Osteoblast (primary cell): ENCODE data around the gene SUPV3L1. TPM values are rescaled to one million over a fixed set of nuclear protein-coding genes. Genes with fewer than 3 reads are reported as not detected.

Source experiments
- DNase-seq: peaks from one replicate; pipeline ENCODE4 v3.0.0; 2011; ENCODE audit warnings: low spot score, mixed read lengths; ENCODE audit not compliant: insufficient read length; ENCODE audit errors: missing footprints
- H2AFZ ChIP-seq: 2 replicates; pipeline ENCODE4 v1.6.0; 2011; ENCODE audit warnings: mild to moderate bottlenecking, low read length
- H3K27ac ChIP-seq: 2 replicates; pipeline ENCODE4 v1.5.1; 2011; ENCODE audit warnings: mild to moderate bottlenecking, low read depth, low read length, moderate library complexity
- H3K27me3 ChIP-seq: 2 replicates; pipeline ENCODE4 v1.6.0; 2012; ENCODE audit warnings: mild to moderate bottlenecking, control low read depth, inconsistent platforms, low read length, moderate library complexity; ENCODE audit not compliant: insufficient read depth
- H3K36me3 ChIP-seq: 2 replicates; pipeline ENCODE4 v1.5.1; 2011; ENCODE audit warnings: mild to moderate bottlenecking, low read length, control low read depth, moderate library complexity; ENCODE audit not compliant: insufficient read depth
- H3K4me1 ChIP-seq: 2 replicates; pipeline ENCODE4 v1.5.1; 2011; ENCODE audit warnings: mild to moderate bottlenecking, low read length, control low read depth, moderate library complexity; ENCODE audit not compliant: insufficient read depth
- H3K4me2 ChIP-seq: 2 replicates; pipeline ENCODE4 v1.6.0; 2011; ENCODE audit warnings: mild to moderate bottlenecking, low read length; ENCODE audit not compliant: insufficient read depth
- H3K4me3 ChIP-seq: fragments of 200-600 bp; sonication (generic); 3 replicates; pipeline ENCODE4 v1.5.1; 2012; ENCODE audit warnings: mild to moderate bottlenecking, low read length, inconsistent platforms; ENCODE audit not compliant: insufficient read depth
- H3K79me2 ChIP-seq: 2 replicates; pipeline ENCODE4 v1.6.0; 2012; ENCODE audit warnings: mild to moderate bottlenecking, low read length, control low read depth, inconsistent platforms; ENCODE audit not compliant: insufficient read depth
- H3K9me3 ChIP-seq: 2 replicates; pipeline ENCODE4 v1.5.1; 2011; ENCODE audit warnings: low read depth, low read length, control low read depth
- H4K20me1 ChIP-seq: 2 replicates; pipeline ENCODE4 v1.6.0; 2012; ENCODE audit warnings: mild to moderate bottlenecking, low read length, control low read depth; ENCODE audit not compliant: insufficient read depth
- CTCF ChIP-seq: IDR thresholded peaks from 2 replicates; pipeline ENCODE4 v1.5.1; 2011; ENCODE audit warnings: mild to moderate bottlenecking, low read depth, low read length, moderate library complexity; ENCODE audit errors: extremely low read depth
- total RNA-seq: library from RNA; depleted of rRNA; stranded (reverse); fragments of >200 nt; gene quantifications from 2 replicates; pipeline ENCODE4 v1.2.3, GENCODE V29; 2012

The SUPV3L1 gene
- total RNA-seq, 1 donor: 34.7 TPM

- Histone ChIP-seq H3K9me3 (no peaks in the 10 kb centered on the region), H3K79me2 (no peaks in the 10 kb centered on the region), H2AFZ (no peak overlapping the region), H3K4me1 (peaks cover 12% of the 10 kb centered on the region), H4K20me1 (no peaks in the 10 kb centered on the region), H3K4me3 (no peak overlapping the region), H3K36me3 (no peaks in the 10 kb centered on the region), H3K4me2 (no peak overlapping the region), H3K27ac (no peak overlapping the region), H3K27me3 (no peaks in the 10 kb centered on the region)
- TF ChIP-seq CTCF: no peak
- no peak for DNase-seq
Measured at GRCh38 chr10:69223028-69223342, 43.0 kb downstream of the SUPV3L1 start.

DNA sequence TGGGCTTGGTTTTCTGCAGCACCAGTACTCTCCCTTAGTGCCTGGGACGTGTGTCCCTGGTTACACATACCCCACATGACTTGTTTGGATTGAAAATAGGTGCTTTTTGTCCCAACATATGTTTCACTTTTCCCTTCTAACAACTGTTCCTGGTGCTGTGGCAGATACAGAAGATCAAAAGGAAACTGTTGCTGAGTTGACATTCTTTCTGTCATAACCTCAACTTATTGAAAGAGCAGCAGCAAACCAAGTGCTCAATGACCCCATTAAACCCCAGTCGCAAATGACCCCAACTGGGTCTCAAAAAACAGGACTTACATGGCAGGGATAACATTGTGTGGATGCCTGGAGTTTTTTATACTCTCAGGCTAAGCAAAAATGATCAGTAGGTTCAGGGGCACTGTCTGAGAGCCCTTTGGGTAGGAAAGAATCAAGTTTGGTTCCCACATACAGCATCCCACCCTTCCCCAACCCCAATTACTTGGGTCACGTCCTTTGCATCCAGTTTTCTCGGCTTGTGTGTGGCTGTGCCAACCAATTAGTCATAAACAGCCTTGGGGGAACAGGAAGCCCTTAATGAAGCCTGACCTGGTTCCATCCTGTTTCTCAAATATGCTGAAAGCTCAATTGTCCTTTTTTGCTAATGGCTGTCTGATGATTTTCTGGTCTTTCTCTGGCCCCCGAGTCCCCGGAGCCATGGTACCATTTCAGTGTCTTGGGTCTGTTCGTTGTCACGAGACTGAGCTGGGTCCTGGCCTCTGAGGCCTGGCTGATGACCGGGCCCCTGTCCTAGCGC is 45.0 kb downstream of the SUPV3L1 start:
- no peaks in the 10 kb centered on the region for H4K20me1 ChIP-seq
- no peak overlapping the region for H3K27ac ChIP-seq
- no peaks in the 10 kb centered on the region for H3K9me3 ChIP-seq
- no peaks in the 10 kb centered on the region for H3K27me3 ChIP-seq
- no peaks in the 10 kb centered on the region for H3K36me3 ChIP-seq
- H3K79me2 ChIP-seq: no peaks in the 10 kb centered on the region
- H3K4me3 ChIP-seq: no peak overlapping the region
- peaks cover 12% of the 10 kb centered on the region for H3K4me1 ChIP-seq
- no peak overlapping the region for H3K4me2 ChIP-seq
- TF ChIP-seq CTCF: no peak
- H2AFZ ChIP-seq: peak overlapping the region; percentile 84
- no peak for DNase-seq

- peaks cover 12% of the 10 kb centered on the region for H3K4me1 ChIP-seq
- H2AFZ ChIP-seq: no peak overlapping the region
- no peak overlapping the region for H3K4me2 ChIP-seq
- H3K27me3 ChIP-seq: no peaks in the 10 kb centered on the region
- H3K9me3 ChIP-seq: no peaks in the 10 kb centered on the region
- H3K27ac ChIP-seq: no peak overlapping the region
- no peaks in the 10 kb centered on the region for H3K36me3 ChIP-seq
- H4K20me1 ChIP-seq: no peaks in the 10 kb centered on the region
- TF ChIP-seq CTCF: no peak
- DNase-seq: no peak
- no peak overlapping the region for H3K4me3 ChIP-seq
- no peaks in the 10 kb centered on the region for H3K79me2 ChIP-seq
Measured at GRCh38 chr10:69225681-69226080, 45.6 kb downstream of the SUPV3L1 start.

GRCh38 chr10:69226919-69227450 is 47.0 kb downstream of the SUPV3L1 start:
- Histone ChIP-seq H3K9me3 (no peaks in the 10 kb centered on the region), H3K4me3 (no peak overlapping the region), H4K20me1 (no peaks in the 10 kb centered on the region), H3K27me3 (no peaks in the 10 kb centered on the region), H3K4me1 (peaks cover 13% of the 10 kb centered on the region), H2AFZ (no peak overlapping the region), H3K79me2 (no peaks in the 10 kb centered on the region), H3K36me3 (no peaks in the 10 kb centered on the region), H3K27ac (no peak overlapping the region), H3K4me2 (no peak overlapping the region)
- no peak for DNase-seq
- no peak for TF ChIP-seq CTCF
